ENCODE measurements around the gene RPL19.

- TF ChIP-seq, protein P1, sequence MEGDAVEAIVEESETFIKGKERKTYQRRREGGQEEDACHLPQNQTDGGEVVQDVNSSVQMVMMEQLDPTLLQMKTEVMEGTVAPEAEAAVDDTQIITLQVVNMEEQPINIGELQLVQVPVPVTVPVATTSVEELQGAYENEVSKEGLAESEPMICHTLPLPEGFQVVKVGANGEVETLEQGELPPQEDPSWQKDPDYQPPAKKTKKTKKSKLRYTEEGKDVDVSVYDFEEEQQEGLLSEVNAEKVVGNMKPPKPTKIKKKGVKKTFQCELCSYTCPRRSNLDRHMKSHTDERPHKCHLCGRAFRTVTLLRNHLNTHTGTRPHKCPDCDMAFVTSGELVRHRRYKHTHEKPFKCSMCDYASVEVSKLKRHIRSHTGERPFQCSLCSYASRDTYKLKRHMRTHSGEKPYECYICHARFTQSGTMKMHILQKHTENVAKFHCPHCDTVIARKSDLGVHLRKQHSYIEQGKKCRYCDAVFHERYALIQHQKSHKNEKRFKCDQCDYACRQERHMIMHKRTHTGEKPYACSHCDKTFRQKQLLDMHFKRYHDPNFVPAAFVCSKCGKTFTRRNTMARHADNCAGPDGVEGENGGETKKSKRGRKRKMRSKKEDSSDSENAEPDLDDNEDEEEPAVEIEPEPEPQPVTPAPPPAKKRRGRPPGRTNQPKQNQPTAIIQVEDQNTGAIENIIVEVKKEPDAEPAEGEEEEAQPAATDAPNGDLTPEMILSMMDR (IDR thresholded peaks at IDR 0.05; ENCODE audit: insufficient read depth, low read depth, low read length) = no peak
- no peak for TF ChIP-seq EZH2 (IDR thresholded peaks at IDR 0.05; ENCODE audit: insufficient read depth, low read length)
These were observed 36.9 kb downstream of the RPL19 start for GRCh38 chr17:39236981-39237441.
